ENCODE results near the gene SLC18A2. TPM values are rescaled to one million over a fixed set of nuclear protein-coding genes. Genes with fewer than 3 reads are reported as not detected.

SLC18A2 gene
- total and polyA plus RNA-seq, 9 of the 15 experiments (the other 6 are each of a cell fraction or from before 2014, with no cell fraction given): 0.03 to 5.4 (median 0.40) TPM

DNA sequence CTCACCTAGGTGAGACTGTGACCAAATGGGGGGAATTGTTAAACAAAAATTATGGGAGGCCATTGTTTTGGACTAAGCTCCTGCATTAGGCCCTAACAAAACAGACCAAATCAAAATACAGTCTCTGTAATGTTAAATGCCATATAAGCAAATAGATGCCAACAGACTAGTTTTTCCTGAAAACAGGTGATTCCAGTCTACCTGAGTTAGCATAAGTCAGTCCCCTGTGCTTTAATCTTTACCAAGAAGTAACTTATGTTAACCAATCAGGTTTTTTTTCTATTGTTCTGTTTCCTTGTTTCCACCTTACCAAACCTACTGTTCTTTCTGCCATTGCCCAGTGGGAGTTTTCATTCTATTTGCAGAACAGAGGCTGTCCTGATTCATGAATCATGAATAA is 86.3 kb downstream of the SLC18A2 start (continued):
- TF ChIP-seq, protein P1, sequence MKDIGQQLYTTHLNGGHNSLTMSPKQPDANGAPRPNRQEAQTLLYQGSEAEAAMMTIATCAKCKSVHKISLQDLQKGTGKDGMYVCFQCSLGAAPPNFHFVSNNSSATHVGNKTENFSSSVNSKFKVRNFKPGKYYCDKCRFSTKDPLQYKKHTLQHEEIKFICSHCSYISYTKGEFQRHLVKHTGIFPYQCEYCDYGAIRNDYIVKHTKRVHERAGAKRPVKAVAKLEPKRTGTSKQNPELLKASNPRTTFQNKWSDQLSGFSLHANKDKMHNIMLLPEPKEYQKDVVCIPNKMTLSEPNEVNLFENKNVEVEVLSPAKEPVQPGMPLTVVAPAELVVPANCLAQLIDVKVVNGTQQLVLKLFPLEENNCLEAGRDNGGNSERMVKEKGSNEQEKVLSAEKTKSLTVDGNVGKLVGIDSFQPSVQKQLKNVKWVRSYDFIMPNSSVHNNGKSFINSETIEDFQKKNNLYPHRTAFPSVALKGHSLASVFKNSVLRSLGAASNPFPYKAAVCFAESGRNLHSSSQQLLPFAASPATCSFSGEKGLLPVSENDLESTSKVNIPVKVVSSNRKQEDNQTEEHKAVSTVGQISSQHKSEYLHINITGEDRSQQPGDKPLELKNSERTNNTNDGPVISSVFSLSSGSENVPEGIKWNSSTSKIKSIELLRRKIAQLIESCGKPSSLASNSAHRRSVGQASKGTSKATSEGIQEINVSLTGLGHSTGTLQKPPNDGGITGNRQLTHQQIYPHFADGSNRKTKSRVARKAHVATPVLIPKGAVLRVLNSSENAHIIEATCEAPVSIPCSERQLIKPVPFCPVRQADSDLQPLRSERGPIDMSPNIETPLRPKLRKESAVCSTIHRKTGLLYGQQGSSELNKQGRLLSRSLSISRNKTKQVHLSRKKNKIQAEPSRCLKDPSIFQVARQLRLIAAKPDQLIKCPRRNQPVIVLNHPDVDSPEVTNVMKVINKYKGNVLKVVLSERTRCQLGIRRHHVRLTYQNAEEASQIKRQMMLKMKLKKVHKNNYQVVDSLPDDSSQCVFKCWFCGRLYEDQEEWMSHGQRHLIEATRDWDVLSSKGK (CRISPR knock-in tag; IDR thresholded peaks at IDR 0.05): no peak

Other genes with a start within 250 kb of the SLC18A2 start
- gene SHTN1, start 235.9 kb upstream of the SLC18A2 start, total RNA-seq (2014; rRNA removed): 5.4 and 5.7 TPM in 2 replicates
- gene SHTN1, start 235.9 kb upstream of the SLC18A2 start, total RNA-seq (2014; rRNA removed; fragmentation: Illumina TruSeq; extraction: Trizol): 15.5 and 18.6 TPM in 2 replicates
- 13.4 and 14.4 TPM in 2 replicates for gene SHTN1, start 235.9 kb upstream of the SLC18A2 start, total RNA-seq (2015; rRNA removed; fragmentation: Illumina TruSeq; extraction: Trizol)
- 18.6 and 19.1 TPM in 2 replicates for gene SHTN1, start 235.9 kb upstream of the SLC18A2 start, total RNA-seq (2021)
- 9.9 and 11.6 TPM in 2 replicates for gene SHTN1, start 235.9 kb upstream of the SLC18A2 start, polyA plus RNA-seq (2011; rRNA removed)
- gene SHTN1, start 235.9 kb upstream of the SLC18A2 start, polyA plus RNA-seq (2014; fragmentation: Illumina TruSeq; extraction: Trizol): 17.2 and 21.3 TPM in 2 replicates
- 10 to 100 TPM in 1 of 2 experiments, 1 to 10 TPM in 1; 7.6 to 13.3 TPM for gene SHTN1, start 235.9 kb upstream of the SLC18A2 start, polyA plus RNA-seq (2014; fragmentation: Nextera tagmentation; extraction: Ambion mirVana)
- 9.2 and 10.4 TPM in 2 replicates for gene SHTN1, start 235.9 kb upstream of the SLC18A2 start, polyA plus RNA-seq (2014; rRNA removed)
- gene VAX1, start 102.8 kb upstream of the SLC18A2 start, total RNA-seq (2014; rRNA removed): not detected in 2 replicates
- not detected in 2 replicates for gene VAX1, start 102.8 kb upstream of the SLC18A2 start, total RNA-seq (2014; rRNA removed; fragmentation: Illumina TruSeq; extraction: Trizol)
- gene VAX1, start 102.8 kb upstream of the SLC18A2 start, total RNA-seq (2015; rRNA removed; fragmentation: Illumina TruSeq; extraction: Trizol): not detected in 2 replicates
- gene VAX1, start 102.8 kb upstream of the SLC18A2 start, total RNA-seq (2021): not detected in 2 replicates
- not detected in 2 replicates for gene VAX1, start 102.8 kb upstream of the SLC18A2 start, polyA plus RNA-seq (2011; rRNA removed)
- not detected in 2 replicates for gene VAX1, start 102.8 kb upstream of the SLC18A2 start, polyA plus RNA-seq (2014; fragmentation: Illumina TruSeq; extraction: Trizol)
- gene VAX1, start 102.8 kb upstream of the SLC18A2 start, polyA plus RNA-seq (2014; fragmentation: Nextera tagmentation; extraction: Ambion mirVana): not detected
- not detected in 2 replicates for gene VAX1, start 102.8 kb upstream of the SLC18A2 start, polyA plus RNA-seq (2014; rRNA removed)
- gene KCNK18, start 43.6 kb upstream of the SLC18A2 start, total RNA-seq (2014; rRNA removed): not detected in 2 replicates
- gene KCNK18, start 43.6 kb upstream of the SLC18A2 start, total RNA-seq (2014; rRNA removed; fragmentation: Illumina TruSeq; extraction: Trizol): not detected in 2 replicates
- not detected in 2 replicates for gene KCNK18, start 43.6 kb upstream of the SLC18A2 start, total RNA-seq (2015; rRNA removed; fragmentation: Illumina TruSeq; extraction: Trizol)
- gene KCNK18, start 43.6 kb upstream of the SLC18A2 start, total RNA-seq (2021): not detected in 2 replicates
- gene KCNK18, start 43.6 kb upstream of the SLC18A2 start, polyA plus RNA-seq (2011; rRNA removed): not detected in 2 replicates
- not detected in 2 replicates for gene KCNK18, start 43.6 kb upstream of the SLC18A2 start, polyA plus RNA-seq (2014; fragmentation: Illumina TruSeq; extraction: Trizol)
- not detected for gene KCNK18, start 43.6 kb upstream of the SLC18A2 start, polyA plus RNA-seq (2014; fragmentation: Nextera tagmentation; extraction: Ambion mirVana)
- gene KCNK18, start 43.6 kb upstream of the SLC18A2 start, polyA plus RNA-seq (2014; rRNA removed): not detected in 2 replicates
- 15.5 and 18.8 TPM in 2 replicates for gene PDZD8, start 134.3 kb downstream of the SLC18A2 start, total RNA-seq (2014; rRNA removed)
- 53.4 and 60.6 TPM in 2 replicates for gene PDZD8, start 134.3 kb downstream of the SLC18A2 start, total RNA-seq (2014; rRNA removed; fragmentation: Illumina TruSeq; extraction: Trizol)
- 35.0 and 36.8 TPM in 2 replicates for gene PDZD8, start 134.3 kb downstream of the SLC18A2 start, total RNA-seq (2015; rRNA removed; fragmentation: Illumina TruSeq; extraction: Trizol)
- 46.8 and 49.4 TPM in 2 replicates for gene PDZD8, start 134.3 kb downstream of the SLC18A2 start, total RNA-seq (2021)
- gene PDZD8, start 134.3 kb downstream of the SLC18A2 start, polyA plus RNA-seq (2011; rRNA removed): 32.3 and 41.9 TPM in 2 replicates
- gene PDZD8, start 134.3 kb downstream of the SLC18A2 start, polyA plus RNA-seq (2014; fragmentation: Illumina TruSeq; extraction: Trizol): 45.2 and 52.5 TPM in 2 replicates
- 1 to 10 TPM; 5.5 to 5.9 TPM for gene PDZD8, start 134.3 kb downstream of the SLC18A2 start, polyA plus RNA-seq (2014; fragmentation: Nextera tagmentation; extraction: Ambion mirVana)
- 16.7 and 19.8 TPM in 2 replicates for gene PDZD8, start 134.3 kb downstream of the SLC18A2 start, polyA plus RNA-seq (2014; rRNA removed)